Measurements from ENCODE around the gene SEC14L1. TPM values are rescaled to one million over a fixed set of nuclear protein-coding genes. Genes with fewer than 3 reads are reported as not detected.
A peak's percentile ranks its signal among the peaks of the same experiment; 100 is the strongest.

The SEC14L1 gene
- total and polyA plus RNA-seq, 5 donors, result 39.6 to 58.4 (median 49.1) TPM

GRCh38 chr17:77215281-77215680 lies 74.5 kb downstream of the SEC14L1 start:
- intact Hi-C loops (cut with DNase I), result loop anchor here in 3 of 4 donors (10.0 kb wide), 3 partner anchors 70 to 120 kb away; partner anchors contain the start of gene SEC14L1 (in 1 of the 3)
- Histone ChIP-seq H3K4me3 (ENCODE audit: low read length) (no peak overlapping the region), H3K27me3 (ENCODE audit: control insufficient read depth, insufficient read depth) (no peaks in the 10 kb centered on the region), H3K9me3 (ENCODE audit: control insufficient read depth, low read length) (no peaks in the 10 kb centered on the region), H3K27ac (ENCODE audit: low read length) (no peak overlapping the region), H3K4me1 (ENCODE audit: control insufficient read depth, insufficient read depth, low read length) (no peaks in the 10 kb centered on the region)
- WGBS, result 87% methylated on average over 16 of the region's 16 CpGs
- DNase-seq (no peak), ATAC-seq (no peak)

- ATAC-seq (no peak), DNase-seq (no peak)
- no peaks in the 10 kb centered on the region for H3K27me3 ChIP-seq (ENCODE audit: control insufficient read depth, insufficient read depth)
- H3K4me1 ChIP-seq (ENCODE audit: control insufficient read depth, insufficient read depth, low read length), result no peaks in the 10 kb centered on the region
- intact Hi-C loops (cut with DNase I), result loop anchor here in 3 of 4 donors (10.0 kb wide), 3 partner anchors 72 to 122 kb away; partner anchors contain the start of gene SEC14L1 (in 1 of the 3)
- WGBS, result 52% methylated on average over 5 of the region's 5 CpGs
- no peak overlapping the region for H3K27ac ChIP-seq (ENCODE audit: low read length)
- no peak overlapping the region for H3K4me3 ChIP-seq (ENCODE audit: low read length)
- H3K9me3 ChIP-seq (ENCODE audit: control insufficient read depth, low read length), result no peaks in the 10 kb centered on the region
Measured at GRCh38 chr17:77216486-77216885, 75.7 kb downstream of the SEC14L1 start.

GRCh38 chr17:77217123-77217522 lies 76.4 kb downstream of the SEC14L1 start:
- Histone ChIP-seq H3K27me3 (ENCODE audit: control insufficient read depth, insufficient read depth) (no peaks in the 10 kb centered on the region), H3K4me3 (ENCODE audit: low read length) (no peak overlapping the region), H3K9me3 (ENCODE audit: control insufficient read depth, low read length) (no peaks in the 10 kb centered on the region), H3K4me1 (ENCODE audit: control insufficient read depth, insufficient read depth, low read length) (no peaks in the 10 kb centered on the region), H3K27ac (ENCODE audit: low read length) (no peak overlapping the region)
- no peak for DNase-seq
- 91% methylated on average over 11 of the region's 11 CpGs for WGBS
- intact Hi-C loops (cut with DNase I), result loop anchor here in 3 of 4 donors (10.0 kb wide), 3 partner anchors 72 to 122 kb away; partner anchors contain the start of gene SEC14L1 (in 1 of the 3)
- ATAC-seq, result no peak

- H3K4me1 ChIP-seq (ENCODE audit: control insufficient read depth, insufficient read depth, low read length), result no peaks in the 10 kb centered on the region
- H3K27ac ChIP-seq (ENCODE audit: low read length), result no peak overlapping the region
- intact Hi-C loops (cut with DNase I), result loop anchor here in 3 of 4 donors (10.0 kb wide), 3 partner anchors 73 to 123 kb away; partner anchors contain the start of gene SEC14L1 (in 1 of the 3)
- no peak overlapping the region for H3K4me3 ChIP-seq (ENCODE audit: low read length)
- no peaks in the 10 kb centered on the region for H3K27me3 ChIP-seq (ENCODE audit: control insufficient read depth, insufficient read depth)
- DNase-seq (peak in 2 of 3 donors; percentile 67 to 76), ATAC-seq (no peak)
- no peaks in the 10 kb centered on the region for H3K9me3 ChIP-seq (ENCODE audit: control insufficient read depth, low read length)
- 66% methylated on average over 11 of the region's 11 CpGs for WGBS
Measured at GRCh38 chr17:77217566-77217965, 76.8 kb downstream of the SEC14L1 start.

- WGBS, result 87% methylated on average over 10 of the region's 10 CpGs
Measured at GRCh38 chr17:77218902-77219301, 78.1 kb downstream of the SEC14L1 start.

GRCh38 chr17:77222356-77222755 lies 81.6 kb downstream of the SEC14L1 start:
- DNase-seq, result no peak
- no peaks in the 10 kb centered on the region for H3K27me3 ChIP-seq (ENCODE audit: control insufficient read depth, insufficient read depth)
- H3K27ac ChIP-seq (ENCODE audit: low read length), result no peak overlapping the region
- no peaks in the 10 kb centered on the region for H3K4me1 ChIP-seq (ENCODE audit: control insufficient read depth, insufficient read depth, low read length)
- intact Hi-C loops (cut with DNase I), result no loop called here
- no peaks in the 10 kb centered on the region for H3K9me3 ChIP-seq (ENCODE audit: control insufficient read depth, low read length)
- WGBS, result 79% methylated on average over 7 of the region's 7 CpGs
- no peak overlapping the region for H3K4me3 ChIP-seq (ENCODE audit: low read length)
- ATAC-seq, result peak in 1 of 2 donors; percentile 36

More at GRCh38 chr17:77218902-77219301, 78.1 kb downstream of the SEC14L1 start:
- no peak for ATAC-seq
- Histone ChIP-seq H3K27ac (ENCODE audit: low read length) (no peak overlapping the region), H3K9me3 (ENCODE audit: control insufficient read depth, low read length) (no peaks in the 10 kb centered on the region), H3K27me3 (ENCODE audit: control insufficient read depth, insufficient read depth) (no peaks in the 10 kb centered on the region), H3K4me3 (ENCODE audit: low read length) (no peak overlapping the region), H3K4me1 (ENCODE audit: control insufficient read depth, insufficient read depth, low read length) (no peaks in the 10 kb centered on the region)
- intact Hi-C loops (cut with DNase I), result loop anchor here in 3 of 4 donors (10.0 kb wide), 3 partner anchors 74 to 124 kb away; partner anchors contain the start of gene SEC14L1 (in 1 of the 3)
- no peak for DNase-seq

- Histone ChIP-seq H3K27me3 (ENCODE audit: control insufficient read depth, insufficient read depth) (no peaks in the 10 kb centered on the region), H3K4me1 (ENCODE audit: control insufficient read depth, insufficient read depth, low read length) (peaks cover 1% of the 10 kb centered on the region), H3K9me3 (ENCODE audit: control insufficient read depth, low read length) (no peaks in the 10 kb centered on the region), H3K4me3 (ENCODE audit: low read length) (no peak overlapping the region), H3K27ac (ENCODE audit: low read length) (peak overlapping the region; percentile 25)
- intact Hi-C loops (cut with DNase I), result no loop called here
- DNase-seq (peak in 2 of 3 donors; percentile 36 to 51), ATAC-seq (peak; percentile 29 to 81)
- 69% methylated on average over 26 of the region's 26 CpGs for WGBS
Measured at GRCh38 chr17:77223642-77224420, 83.1 kb downstream of the SEC14L1 start.

- 83% methylated on average over 1 of the region's 1 CpG for WGBS
- Histone ChIP-seq H3K27me3 (ENCODE audit: control insufficient read depth, insufficient read depth) (no peaks in the 10 kb centered on the region), H3K4me3 (ENCODE audit: low read length) (no peak overlapping the region), H3K9me3 (ENCODE audit: control insufficient read depth, low read length) (no peaks in the 10 kb centered on the region), H3K27ac (ENCODE audit: low read length) (no peak overlapping the region), H3K4me1 (ENCODE audit: control insufficient read depth, insufficient read depth, low read length) (peaks cover 2% of the 10 kb centered on the region)
- DNase-seq, result no peak
- intact Hi-C loops (cut with DNase I), result no loop called here
- no peak for ATAC-seq
Measured at GRCh38 chr17:77225265-77225664, 84.5 kb downstream of the SEC14L1 start.

- Histone ChIP-seq H3K9me3 (ENCODE audit: control insufficient read depth, low read length) (no peaks in the 10 kb centered on the region), H3K4me3 (ENCODE audit: low read length) (no peak overlapping the region), H3K4me1 (ENCODE audit: control insufficient read depth, insufficient read depth, low read length) (peaks cover 2% of the 10 kb centered on the region), H3K27ac (ENCODE audit: low read length) (no peak overlapping the region), H3K27me3 (ENCODE audit: control insufficient read depth, insufficient read depth) (no peaks in the 10 kb centered on the region)
- WGBS, result 86% methylated on average over 23 of the region's 23 CpGs
- peak in 1 of 3 donors; percentile 59 for DNase-seq
- peak; percentile 11 to 23 for ATAC-seq
- intact Hi-C loops (cut with DNase I), result no loop called here
Measured at GRCh38 chr17:77227461-77228240, 86.9 kb downstream of the SEC14L1 start.

- H3K27me3 ChIP-seq (ENCODE audit: control insufficient read depth, insufficient read depth), result no peaks in the 10 kb centered on the region
- H3K4me3 ChIP-seq (ENCODE audit: low read length), result no peak overlapping the region
- peak; percentile 23 to 47 for ATAC-seq
- WGBS, result 77% methylated on average over 16 of the region's 16 CpGs
- H3K9me3 ChIP-seq (ENCODE audit: control insufficient read depth, low read length), result no peaks in the 10 kb centered on the region
- peaks cover 2% of the 10 kb centered on the region for H3K4me1 ChIP-seq (ENCODE audit: control insufficient read depth, insufficient read depth, low read length)
- intact Hi-C loops (cut with DNase I), result no loop called here
- no peak overlapping the region for H3K27ac ChIP-seq (ENCODE audit: low read length)
- peak in 1 of 3 donors; percentile 67 for DNase-seq
Measured at GRCh38 chr17:77228241-77228752, 87.5 kb downstream of the SEC14L1 start.
